Neural progenitor cell (in vitro differentiated cells): Measurements from ENCODE around the gene GYG1. TPM values are rescaled to one million over a fixed set of nuclear protein-coding genes. Genes with fewer than 3 reads are reported as not detected.

Experiments
- DNase-seq: peaks from one replicate; pipeline ENCODE4 v3.0.0-alpha.2; 2016; ENCODE audit warnings: low spot score
- H2AFZ ChIP-seq: fragments of 200-600 bp; sonication (generic); replicated peaks from 2 replicates; pipeline ENCODE4 v1.6.1; 2016; ENCODE audit warnings: antibody characterized with exemption
- H3F3A ChIP-seq: fragments of 200-600 bp; sonication (generic); 2 replicates; pipeline ENCODE4 v1.6.1; 2016; ENCODE audit warnings: antibody characterized with exemption, low read depth
- H3K27ac ChIP-seq: fragments of 200-600 bp; sonication (generic); 2 replicates; pipeline ENCODE4 v1.5.1; 2016; ENCODE audit warnings: mild to moderate bottlenecking
- H3K27me3 ChIP-seq: fragments of 200-600 bp; sonication (generic); 2 replicates; pipeline ENCODE4 v1.6.1; 2016; ENCODE audit warnings: mild to moderate bottlenecking, moderate library complexity
- H3K36me3 ChIP-seq: fragments of 200-600 bp; sonication (generic); 2 replicates; pipeline ENCODE4 v1.5.1; 2016
- H3K4me1 ChIP-seq: fragments of 200-600 bp; sonication (generic); 2 replicates; pipeline ENCODE4 v1.6.1; 2016; ENCODE audit warnings: mixed run types
- H3K4me2 ChIP-seq: fragments of 200-600 bp; sonication (generic); 2 replicates; pipeline ENCODE4 v1.6.1; 2016
- H3K4me3 ChIP-seq: fragments of 200-600 bp; sonication (generic); 2 replicates; pipeline ENCODE4 v1.5.1; 2016
- H3K79me2 ChIP-seq: fragments of 200-600 bp; sonication (generic); 2 replicates; pipeline ENCODE4 v1.6.1; 2016; ENCODE audit warnings: low read depth
- H3K9ac ChIP-seq: fragments of 200-600 bp; sonication (generic); 2 replicates; pipeline ENCODE4 v1.6.1; 2016
- H3K9me3 ChIP-seq: fragments of 200-600 bp; sonication (generic); 2 replicates; pipeline ENCODE4 v1.5.1; 2016; ENCODE audit warnings: low read depth
- H4K20me1 ChIP-seq: fragments of 200-600 bp; sonication (generic); 2 replicates; pipeline ENCODE4 v1.6.1; 2016; ENCODE audit warnings: low read depth
- H3K27ac Mint-ChIP-seq: 3 replicates; pipeline ENCODE4 v1.8.0; 2021; ENCODE audit warnings: mixed read lengths
- H3K27me3 Mint-ChIP-seq: 2 replicates; pipeline ENCODE4 v1.8.0; 2022; ENCODE audit warnings: low read depth, mild to moderate bottlenecking, inconsistent platforms, moderate library complexity, mixed read lengths; ENCODE audit not compliant: insufficient read depth
- H3K36me3 Mint-ChIP-seq: 3 replicates; pipeline ENCODE4 v1.8.0; 2021; ENCODE audit warnings: mixed read lengths
- H3K4me1 Mint-ChIP-seq: 3 replicates; pipeline ENCODE4 v1.8.0; 2021; ENCODE audit warnings: mixed read lengths
- H3K4me3 Mint-ChIP-seq: 3 replicates; pipeline ENCODE4 v1.8.0; 2021; ENCODE audit warnings: mild to moderate bottlenecking, moderate library complexity, mixed read lengths
- H3K9me3 Mint-ChIP-seq: 3 replicates; pipeline ENCODE4 v1.8.0; 2020; ENCODE audit warnings: mixed read lengths
- EZH2 ChIP-seq: fragments of 200-600 bp; sonication (generic); IDR thresholded peaks from 2 replicates; pipeline ENCODE4 v1.6.1; 2017; ENCODE audit warnings: antibody characterized with exemption, mild to moderate bottlenecking, moderate library complexity
- EZH2phosphoT487 ChIP-seq: fragments of 200-600 bp; sonication (generic); IDR thresholded peaks from 2 replicates; pipeline ENCODE4 v1.6.1; 2017; ENCODE audit warnings: antibody characterized with exemption
- total RNA-seq: library from RNA; depleted of rRNA; stranded (reverse); fragments of >200 nt; gene quantifications from 2 replicates; pipeline ENCODE4 v1.2.3, GENCODE V29; 2015; ENCODE audit warnings: low replicate concordance
- TF ChIP-seq, protein P1 (sequence below): fragments of 200-600 bp; sonication (generic); IDR thresholded peaks from 2 replicates; pipeline ENCODE4 v1.5.1; 2017; ENCODE audit warnings: antibody characterized with exemption, mild to moderate bottlenecking

Gene GYG1
- total RNA-seq, 1 donor from 2014 or later = 22.0 TPM

DNA sequence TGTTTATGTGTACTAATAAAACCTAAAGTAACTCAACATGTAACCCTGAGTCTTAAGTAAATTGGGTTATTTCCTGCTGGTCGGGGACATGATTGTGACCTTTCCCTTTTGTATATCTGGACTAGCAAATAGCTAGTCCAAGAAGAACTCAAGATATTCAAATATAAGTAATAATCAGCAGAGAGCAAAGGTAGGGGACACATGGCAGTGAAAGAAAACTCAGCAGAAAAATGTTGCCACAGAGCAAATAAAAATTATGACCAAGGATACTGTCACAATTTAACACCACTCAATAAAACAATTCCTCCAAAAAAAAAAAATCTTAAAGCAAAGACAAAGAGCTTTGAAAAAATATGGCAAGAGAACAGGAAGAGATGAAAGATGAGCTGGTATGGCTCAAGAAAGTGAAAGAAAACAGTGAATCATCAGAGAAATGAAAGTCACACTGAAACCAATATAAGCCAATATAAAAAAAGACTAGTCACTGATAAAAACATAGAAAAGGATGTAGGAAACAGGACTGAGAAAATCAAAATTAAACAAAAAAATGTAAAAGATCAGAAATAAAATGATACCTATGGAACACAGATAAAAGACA is 51.5 kb downstream of the GYG1 start:
- no peak for TF ChIP-seq EZH2
- TF ChIP-seq, protein P1, sequence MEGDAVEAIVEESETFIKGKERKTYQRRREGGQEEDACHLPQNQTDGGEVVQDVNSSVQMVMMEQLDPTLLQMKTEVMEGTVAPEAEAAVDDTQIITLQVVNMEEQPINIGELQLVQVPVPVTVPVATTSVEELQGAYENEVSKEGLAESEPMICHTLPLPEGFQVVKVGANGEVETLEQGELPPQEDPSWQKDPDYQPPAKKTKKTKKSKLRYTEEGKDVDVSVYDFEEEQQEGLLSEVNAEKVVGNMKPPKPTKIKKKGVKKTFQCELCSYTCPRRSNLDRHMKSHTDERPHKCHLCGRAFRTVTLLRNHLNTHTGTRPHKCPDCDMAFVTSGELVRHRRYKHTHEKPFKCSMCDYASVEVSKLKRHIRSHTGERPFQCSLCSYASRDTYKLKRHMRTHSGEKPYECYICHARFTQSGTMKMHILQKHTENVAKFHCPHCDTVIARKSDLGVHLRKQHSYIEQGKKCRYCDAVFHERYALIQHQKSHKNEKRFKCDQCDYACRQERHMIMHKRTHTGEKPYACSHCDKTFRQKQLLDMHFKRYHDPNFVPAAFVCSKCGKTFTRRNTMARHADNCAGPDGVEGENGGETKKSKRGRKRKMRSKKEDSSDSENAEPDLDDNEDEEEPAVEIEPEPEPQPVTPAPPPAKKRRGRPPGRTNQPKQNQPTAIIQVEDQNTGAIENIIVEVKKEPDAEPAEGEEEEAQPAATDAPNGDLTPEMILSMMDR = no peak
- TF ChIP-seq EZH2phosphoT487 = no peak
- Mint-ChIP-seq H3K27me3 (no peaks in the 10 kb centered on the region), H3K4me3 (no peak overlapping the region), H3K36me3 (peaks cover 24% of the 10 kb centered on the region), H3K4me1 (no peaks in the 10 kb centered on the region), H3K9me3 (no peaks in the 10 kb centered on the region), H3K27ac (no peak overlapping the region)
- no peak overlapping the region for H3K4me2 ChIP-seq
- H3K27ac ChIP-seq = no peak overlapping the region
- H3K79me2 ChIP-seq = no peaks in the 10 kb centered on the region
- H3F3A ChIP-seq = no peaks in the 10 kb centered on the region
- no peak overlapping the region for H3K9ac ChIP-seq
- H3K9me3 ChIP-seq = no peaks in the 10 kb centered on the region
- no peak overlapping the region for H3K4me3 ChIP-seq
- no peak overlapping the region for H2AFZ ChIP-seq
- no peak for DNase-seq
- peaks cover 9% of the 10 kb centered on the region for H3K36me3 ChIP-seq
- no peaks in the 10 kb centered on the region for H3K27me3 ChIP-seq
- H4K20me1 ChIP-seq = no peaks in the 10 kb centered on the region
- no peaks in the 10 kb centered on the region for H3K4me1 ChIP-seq

DNA sequence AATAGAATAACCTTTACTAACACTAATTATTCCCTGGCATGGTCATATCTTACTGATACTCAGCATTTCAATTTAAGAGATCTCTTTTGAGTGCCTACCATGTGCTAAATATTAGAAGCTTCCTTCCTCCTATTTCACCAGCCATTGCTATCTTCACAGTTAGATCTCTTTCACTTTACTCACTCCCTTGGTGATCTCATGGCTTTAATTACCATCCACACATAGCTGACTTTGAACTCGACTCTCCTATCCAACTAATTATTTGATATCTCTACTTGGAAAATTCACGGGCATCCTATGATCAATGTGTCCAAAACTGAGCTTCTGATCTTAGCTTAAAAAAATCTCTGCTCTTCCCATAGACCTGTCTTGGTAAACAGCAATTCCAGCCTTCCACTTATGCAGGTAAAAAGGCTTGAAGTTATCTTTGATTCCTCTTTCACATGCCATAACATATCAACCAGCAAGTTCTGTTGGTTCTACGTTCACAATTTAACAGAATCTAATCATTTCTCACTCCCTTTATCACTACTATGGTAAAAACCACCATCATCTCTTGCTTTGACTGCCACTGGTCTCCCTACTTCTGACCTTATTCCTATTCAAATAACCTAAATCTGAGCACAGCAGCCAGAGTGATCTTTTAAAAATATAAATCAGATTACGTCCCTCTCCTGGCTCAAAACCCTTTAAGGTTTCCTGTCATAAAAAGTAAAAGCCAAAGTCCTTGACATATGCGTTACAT is 53.2 kb downstream of the GYG1 start:
- Histone ChIP-seq H3K9ac (no peak overlapping the region), H3F3A (no peaks in the 10 kb centered on the region), H3K27me3 (no peaks in the 10 kb centered on the region), H3K79me2 (no peaks in the 10 kb centered on the region), H3K9me3 (no peaks in the 10 kb centered on the region), H3K4me2 (no peak overlapping the region), H3K4me3 (no peak overlapping the region), H3K4me1 (no peaks in the 10 kb centered on the region), H3K27ac (no peak overlapping the region), H2AFZ (no peak overlapping the region), H3K36me3 (peaks cover 5% of the 10 kb centered on the region), H4K20me1 (no peaks in the 10 kb centered on the region)
- Mint-ChIP-seq H3K36me3 (peaks cover 21% of the 10 kb centered on the region), H3K27ac (no peak overlapping the region), H3K4me3 (no peak overlapping the region), H3K27me3 (no peaks in the 10 kb centered on the region), H3K9me3 (no peaks in the 10 kb centered on the region), H3K4me1 (no peaks in the 10 kb centered on the region)
- no peak for TF ChIP-seq EZH2
- TF ChIP-seq, protein P1 = no peak
- no peak for TF ChIP-seq EZH2phosphoT487
- DNase-seq = no peak

DNA sequence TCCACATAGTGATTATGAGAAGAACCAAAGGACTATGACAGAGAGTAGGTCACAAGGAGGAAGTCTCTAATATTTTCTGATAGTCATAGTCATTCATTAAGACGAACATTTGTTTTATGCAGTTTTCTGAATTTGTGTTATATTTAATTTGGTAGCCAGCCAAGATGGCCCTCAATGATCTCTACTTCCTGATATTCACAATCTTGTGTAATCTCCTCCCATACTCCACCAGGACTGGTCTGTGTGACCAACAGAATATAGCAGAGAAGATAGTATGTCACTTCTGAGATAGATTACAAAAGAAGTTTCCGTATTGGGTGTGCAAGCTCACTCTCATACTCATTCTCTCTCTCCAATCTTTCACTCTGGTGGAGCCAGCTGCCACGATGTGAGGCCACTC is 64.2 kb downstream of the GYG1 start:
- no peak for DNase-seq
- Histone ChIP-seq H3K27ac (no peak overlapping the region), H3F3A (no peaks in the 10 kb centered on the region), H3K4me1 (no peaks in the 10 kb centered on the region), H3K36me3 (no peaks in the 10 kb centered on the region), H2AFZ (no peak overlapping the region), H3K9ac (no peak overlapping the region), H3K79me2 (no peaks in the 10 kb centered on the region), H3K4me3 (no peak overlapping the region), H3K4me2 (no peak overlapping the region), H4K20me1 (no peaks in the 10 kb centered on the region), H3K27me3 (no peaks in the 10 kb centered on the region), H3K9me3 (no peaks in the 10 kb centered on the region)
- no peaks in the 10 kb centered on the region for H3K9me3 Mint-ChIP-seq
- no peaks in the 10 kb centered on the region for H3K27me3 Mint-ChIP-seq
- peaks cover 64% of the 10 kb centered on the region for H3K36me3 Mint-ChIP-seq
- no peak for TF ChIP-seq EZH2phosphoT487
- TF ChIP-seq EZH2 = no peak
- TF ChIP-seq, protein P1 = no peak
- no peaks in the 10 kb centered on the region for H3K4me1 Mint-ChIP-seq
- H3K27ac Mint-ChIP-seq = no peak overlapping the region
- H3K4me3 Mint-ChIP-seq = no peak overlapping the region
